GM19099 (cell line): ENCODE measurements around the gene KATNAL2.

Source experiments
- POLR2A ChIP-seq: IDR thresholded peaks from 3 replicates; pipeline ENCODE4 v1.6.1; 2011; ENCODE audit warnings: low read depth; ENCODE audit not compliant: insufficient read length; ENCODE audit errors: extremely low read depth

KATNAL2 gene

DNA sequence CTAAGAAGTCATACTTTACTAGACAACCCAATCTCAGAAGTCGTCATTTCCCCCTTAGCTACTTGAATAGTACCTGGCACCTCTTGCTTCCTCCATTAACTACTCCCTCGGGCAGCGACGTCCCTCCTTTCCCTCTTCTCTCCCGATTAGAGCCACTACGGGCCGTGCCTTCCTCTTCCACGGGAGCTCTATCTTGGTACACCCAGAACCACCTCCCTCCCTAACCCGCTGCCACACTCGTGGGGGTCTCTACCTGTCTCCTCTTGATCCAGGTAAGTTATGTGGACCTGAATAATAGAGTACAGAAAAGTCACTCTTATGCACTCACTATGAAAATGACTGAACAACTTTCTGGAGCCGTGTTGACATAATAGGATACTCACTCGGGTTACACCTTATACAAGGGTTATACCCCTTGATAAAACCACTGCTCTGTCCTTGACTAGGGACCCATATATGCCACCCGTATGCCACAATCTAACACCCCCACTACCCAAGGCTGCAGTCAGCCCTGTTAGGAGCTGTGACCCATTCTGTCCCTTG is 233.5 kb downstream of the KATNAL2 start:
- TF ChIP-seq POLR2A, result no peak

DNA sequence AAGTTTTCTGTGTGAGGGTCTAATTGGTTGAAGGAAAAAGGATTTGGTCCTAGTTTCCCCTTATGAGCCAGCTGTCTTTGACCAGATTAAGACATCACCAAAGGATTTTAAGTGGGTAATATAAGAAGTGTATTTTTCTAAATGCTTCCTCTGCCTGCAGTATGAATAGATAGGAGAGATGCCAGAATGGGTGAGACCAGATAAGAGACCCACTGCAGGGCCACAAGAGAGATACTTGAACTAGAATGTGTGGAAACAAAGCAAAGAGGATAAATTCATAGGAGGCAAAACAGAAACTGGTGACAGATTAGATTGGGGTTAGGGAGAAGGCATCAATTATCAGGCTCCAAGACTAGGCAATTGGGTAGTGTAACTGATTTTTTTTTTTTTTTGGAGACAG is 234.0 kb downstream of the KATNAL2 start:
- TF ChIP-seq POLR2A, result no peak
